ENCODE results near the gene PHF2.
"Not testable (repeated sequence)": the region's sequence is repeated elsewhere in the genome, so short reads cannot be mapped to it uniquely, and the experiment has no call there.

The PHF2 gene

GRCh38 chr9:93655621-93656425 lies 79.4 kb downstream of the PHF2 start:
- DNase-seq: no peak

- DNase-seq: no peak
Measured at GRCh38 chr9:93656426-93657239, 80.2 kb downstream of the PHF2 start.

GRCh38 chr9:93657331-93658111 lies 81.1 kb downstream of the PHF2 start:
- no peak for DNase-seq

- no peak for DNase-seq
Measured at GRCh38 chr9:93658184-93658925, 82.0 kb downstream of the PHF2 start.

GRCh38 chr9:93659044-93659836 lies 82.9 kb downstream of the PHF2 start:
- DNase-seq: no peak

GRCh38 chr9:93659837-93660177 lies 83.4 kb downstream of the PHF2 start:
- DNase-seq: no peak

- no peak for DNase-seq
Measured at GRCh38 chr9:93660352-93661046, 84.1 kb downstream of the PHF2 start.

GRCh38 chr9:93661591-93661990 lies 85.2 kb downstream of the PHF2 start:
- DNase-seq: no peak

GRCh38 chr9:93662016-93662638 lies 85.7 kb downstream of the PHF2 start:
- DNase-seq: no peak

GRCh38 chr9:93662952-93663572 lies 86.7 kb downstream of the PHF2 start:
- no peak for DNase-seq

GRCh38 chr9:93663877-93664548 lies 87.6 kb downstream of the PHF2 start:
- no peak for DNase-seq

GRCh38 chr9:93664549-93665120 lies 88.3 kb downstream of the PHF2 start:
- DNase-seq: no peak

GRCh38 chr9:93665128-93665636 lies 88.8 kb downstream of the PHF2 start:
- DNase-seq: no peak

GRCh38 chr9:93665637-93666438 lies 89.5 kb downstream of the PHF2 start:
- no peak for DNase-seq

GRCh38 chr9:93666439-93666784 lies 90.0 kb downstream of the PHF2 start:
- DNase-seq: not testable (repeated sequence)

GRCh38 chr9:93667006-93667405 lies 90.6 kb downstream of the PHF2 start:
- no peak for DNase-seq

GRCh38 chr9:93667627-93668026 lies 91.2 kb downstream of the PHF2 start:
- no peak for DNase-seq

GRCh38 chr9:93668261-93668871 lies 92.0 kb downstream of the PHF2 start:
- no peak for DNase-seq

All from activated T-cell treated with anti-CD3 and anti-CD28 coated beads for 4 hours (primary cell).